ENCODE results near the gene AHNAK.

DNA sequence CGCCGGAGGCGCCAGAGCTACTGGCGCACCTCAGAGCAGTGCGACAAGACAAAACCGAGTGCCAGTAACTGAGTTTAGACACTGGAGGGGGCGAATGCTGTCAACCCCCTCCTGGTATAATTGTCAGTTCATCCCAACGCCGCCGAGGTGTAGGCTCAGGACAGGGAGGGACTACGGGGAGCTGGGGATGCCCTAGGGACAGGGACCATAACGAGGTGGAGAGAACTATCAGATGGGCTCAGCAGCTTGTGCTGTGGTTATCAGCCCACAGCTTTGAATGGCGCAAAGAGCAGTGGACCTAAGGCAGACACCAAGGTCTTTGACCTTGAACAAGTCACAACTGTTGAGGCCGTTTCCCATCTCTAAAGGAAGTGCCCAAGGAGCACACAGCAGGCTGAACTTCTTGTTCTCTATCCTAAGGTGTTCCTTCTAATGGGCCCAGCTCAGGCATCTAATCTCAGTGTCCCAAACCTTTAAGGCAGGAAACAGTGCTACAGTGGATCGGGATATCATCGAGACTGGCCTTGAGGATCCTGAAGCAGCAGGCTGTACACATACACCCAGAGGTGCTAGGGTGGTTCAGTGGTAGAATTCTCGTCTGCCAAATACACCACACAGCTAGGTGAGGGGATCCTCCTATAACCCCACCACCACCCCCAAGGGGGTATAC lies 45.7 kb upstream of the AHNAK start:
- TF ChIP-seq, protein P1, sequence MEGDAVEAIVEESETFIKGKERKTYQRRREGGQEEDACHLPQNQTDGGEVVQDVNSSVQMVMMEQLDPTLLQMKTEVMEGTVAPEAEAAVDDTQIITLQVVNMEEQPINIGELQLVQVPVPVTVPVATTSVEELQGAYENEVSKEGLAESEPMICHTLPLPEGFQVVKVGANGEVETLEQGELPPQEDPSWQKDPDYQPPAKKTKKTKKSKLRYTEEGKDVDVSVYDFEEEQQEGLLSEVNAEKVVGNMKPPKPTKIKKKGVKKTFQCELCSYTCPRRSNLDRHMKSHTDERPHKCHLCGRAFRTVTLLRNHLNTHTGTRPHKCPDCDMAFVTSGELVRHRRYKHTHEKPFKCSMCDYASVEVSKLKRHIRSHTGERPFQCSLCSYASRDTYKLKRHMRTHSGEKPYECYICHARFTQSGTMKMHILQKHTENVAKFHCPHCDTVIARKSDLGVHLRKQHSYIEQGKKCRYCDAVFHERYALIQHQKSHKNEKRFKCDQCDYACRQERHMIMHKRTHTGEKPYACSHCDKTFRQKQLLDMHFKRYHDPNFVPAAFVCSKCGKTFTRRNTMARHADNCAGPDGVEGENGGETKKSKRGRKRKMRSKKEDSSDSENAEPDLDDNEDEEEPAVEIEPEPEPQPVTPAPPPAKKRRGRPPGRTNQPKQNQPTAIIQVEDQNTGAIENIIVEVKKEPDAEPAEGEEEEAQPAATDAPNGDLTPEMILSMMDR (IDR thresholded peaks at IDR 0.05), result no peak
- TF ChIP-seq POLR2A (IDR thresholded peaks at IDR 0.05), result no peak
